K562 (cell line): ENCODE results near the gene MAP7D1. TPM values are rescaled to one million over a fixed set of nuclear protein-coding genes. Genes with fewer than 3 reads are reported as not detected.

Experiments used
- ATAC-seq: fragments of 200-7000 bp; cut with Tn5 transposase; 3 replicates; pipeline ENCODE4 v1.9.1; 2020; ENCODE audit warnings: moderate library complexity
- BruUV-seq: library from RNA; stranded (reverse); fragments of 400-500 nt; replicated peaks from 2 replicates; lab custom pipeline; 2021; lab: Mats Ljungman, UMichigan
- CTCF ChIA-PET: fragments of 300-600 bp; formaldehyde crosslinking; extraction: SDS; loops from one replicate; lab custom pipeline; 2021; ENCODE audit warnings: low intra/inter-chr PET ratio; lab: Yijun Ruan, JAX
- POLR2A ChIA-PET: fragments of 300-600, 350-650 bp; sonication (Branson Sonifier 250); formaldehyde crosslinking; extraction: SDS; loops from one replicate; lab custom pipeline; 2021; ENCODE audit warnings: antibody characterized with exemption, inconsistent platforms; lab: Yijun Ruan, JAX
- DNase-seq, 4 experiments: peaks; one replicate each; pipeline versions ENCODE4 v3.0.0 to v3.0.0-alpha.2; 2011 to 2018; ENCODE audit warnings: low spot score in 3 of 4, mixed read lengths in 3 of 4; ENCODE audit errors: extremely low read depth in 1 of 4
- FAIRE-seq: peaks from 2 replicates; lab custom pipeline; 2011; peaks lifted over from hg19 to GRCh38; lab: Jason Lieb, UNC
- H2AFZ ChIP-seq: 2 replicates; pipeline ENCODE4 v1.6.0; 2011; ENCODE audit warnings: low read depth, low read length, control low read depth, inconsistent platforms
- H3K27ac ChIP-seq: fragments of 200-600 bp; 3 replicates; pipeline ENCODE4 v1.8.0; 2011; ENCODE audit warnings: low read depth, mild to moderate bottlenecking, control low read depth, inconsistent platforms, low read length, moderate library complexity, mixed read lengths; ENCODE audit errors: extremely low read depth
- H3K27me3 ChIP-seq, 2 experiments: fragments of 300-600 bp in 1 of 2; 2 replicates in 1 of 2; 3 replicates in 1 of 2; pipeline versions ENCODE4 v1.6.0 to v1.8.0; 2011; ENCODE audit warnings: inconsistent platforms in 2 of 2, low read length in 2 of 2, mild to moderate bottlenecking in 1 of 2, mixed read lengths in 1 of 2, moderate library complexity in 1 of 2; ENCODE audit not compliant: control insufficient read depth in 2 of 2, insufficient read depth in 2 of 2
- H3K36me3 ChIP-seq: fragments of 300-600 bp; 3 replicates; pipeline ENCODE4 v1.8.0; 2011; ENCODE audit warnings: mild to moderate bottlenecking, low read length, inconsistent platforms; ENCODE audit not compliant: control insufficient read depth, insufficient read depth
- H3K4me1 ChIP-seq, 2 experiments: fragments of 200-600 bp in 1 of 2; replicated peaks in 1 of 2; 2 replicates in 1 of 2; 3 replicates in 1 of 2; pipeline versions ENCODE4 v1.5.1 to v1.8.0; 2011; ENCODE audit warnings: inconsistent platforms in 2 of 2, low read length in 2 of 2, mild to moderate bottlenecking in 1 of 2, mixed read lengths in 1 of 2, moderate library complexity in 1 of 2; ENCODE audit not compliant: control insufficient read depth in 2 of 2, insufficient read depth in 2 of 2
- H3K4me2 ChIP-seq: 2 replicates; pipeline ENCODE4 v1.6.1; 2011; ENCODE audit warnings: low read length, control low read depth, inconsistent platforms, mixed read lengths; ENCODE audit not compliant: insufficient read depth
- H3K4me3 ChIP-seq: fragments of 200-600 bp; sonication (generic), shearing (Covaris generic); 2 replicates; pipeline ENCODE4 v1.5.1; 2016; ENCODE audit warnings: control low read depth, inconsistent platforms
- H3K79me2 ChIP-seq: fragments of 200-600 bp; 3 replicates; pipeline ENCODE4 v1.8.0; 2011; ENCODE audit warnings: low read length, inconsistent platforms; ENCODE audit not compliant: control insufficient read depth, insufficient read depth
- H3K9ac ChIP-seq, 2 experiments: 2 replicates each; pipeline versions ENCODE4 v1.6.0 to v1.6.1; 2011; ENCODE audit warnings: low read depth in 2 of 2, low read length in 2 of 2, control low read depth in 1 of 2, inconsistent platforms in 1 of 2, mild to moderate bottlenecking in 1 of 2, mixed read lengths in 1 of 2; ENCODE audit not compliant: insufficient read depth in 1 of 2
- H3K9me1 ChIP-seq: one replicate; pipeline ENCODE4 v1.6.0; 2011; ENCODE audit warnings: inconsistent platforms, mild to moderate bottlenecking, low read length, moderate library complexity; ENCODE audit not compliant: control insufficient read depth, insufficient read depth
- H3K9me3 ChIP-seq: replicated peaks from 2 replicates; pipeline ENCODE4 v1.5.1; 2011; ENCODE audit warnings: low read depth, low read length, inconsistent platforms; ENCODE audit not compliant: control insufficient read depth, insufficient read depth
- H4K20me1 ChIP-seq: replicated peaks from 2 replicates; pipeline ENCODE4 v1.6.1; 2011; ENCODE audit warnings: low read length, inconsistent platforms, mixed read lengths; ENCODE audit not compliant: control insufficient read depth, insufficient read depth
- ARID1B ChIP-seq: fragments of 450-650 bp; IDR thresholded peaks from 2 replicates; pipeline ENCODE4 v1.6.1; 2016; ENCODE audit warnings: antibody characterized with exemption, mild to moderate bottlenecking, inconsistent platforms
- EP300 ChIP-seq: IDR thresholded peaks from 2 replicates; pipeline ENCODE4 v1.6.1; 2012; ENCODE audit warnings: low read length, improper control_type of control experiment
- FOXA3 ChIP-seq, 2 experiments: fragments of 450-650 bp in 1 of 2; sonication (generic) in 1 of 2; formaldehyde crosslinking; IDR thresholded peaks in 1 of 2; conservative IDR thresholded peaks in 1 of 2; 2 replicates each; pipeline versions ENCODE4 v1.4.0 to v1.8.0; 2020 to 2022; ENCODE audit warnings: mild to moderate bottlenecking in 2 of 2, missing genetic modification reagents in 1 of 2
- HNRNPLL ChIP-seq: fragments of 200-400 bp; formaldehyde crosslinking; IDR thresholded peaks from 2 replicates; pipeline ENCODE4 v1.6.1; 2017; ENCODE audit warnings: low read length, low read depth, mild to moderate bottlenecking; ENCODE audit not compliant: poor library complexity, severe bottlenecking
- LCOR ChIP-seq: sonication (generic); formaldehyde crosslinking; IDR thresholded peaks from 2 replicates; pipeline ENCODE4 v1.8.0; 2022; ENCODE audit warnings: mild to moderate bottlenecking, missing genetic modification reagents
- MAX ChIP-seq: sonication (generic); formaldehyde crosslinking; IDR thresholded peaks from 2 replicates; pipeline ENCODE4 v1.9.0; 2022; ENCODE audit warnings: mild to moderate bottlenecking, missing genetic modification reagents
- MBD2 ChIP-seq: sonication (generic); IDR thresholded peaks from 2 replicates; pipeline ENCODE4 v1.6.1; 2016; ENCODE audit warnings: low read depth, borderline replicate concordance
- PCBP1 ChIP-seq: fragments of 200-400 bp; formaldehyde crosslinking; IDR thresholded peaks from 2 replicates; pipeline ENCODE4 v1.6.1; 2018; ENCODE audit warnings: mild to moderate bottlenecking, low read depth, low read length; ENCODE audit not compliant: poor library complexity, severe bottlenecking
- PCBP2 ChIP-seq: fragments of 200-400 bp; formaldehyde crosslinking; IDR thresholded peaks from 2 replicates; pipeline ENCODE4 v1.6.1; 2018; ENCODE audit warnings: low read length, low read depth, mild to moderate bottlenecking, moderate library complexity; ENCODE audit not compliant: poor library complexity, severe bottlenecking
- PTRF ChIP-seq: fragments of 450-650 bp; IDR thresholded peaks from 2 replicates; pipeline ENCODE4 v1.6.1; 2016; ENCODE audit warnings: mild to moderate bottlenecking, missing genetic modification characterization, missing compliant biosample characterization
- PTTG1 ChIP-seq: fragments of 450-650 bp; IDR thresholded peaks from 2 replicates; pipeline ENCODE4 v1.6.1; 2016; ENCODE audit warnings: low read depth, mild to moderate bottlenecking, missing genetic modification characterization, missing compliant biosample characterization
- RAD21 ChIP-seq, 2 experiments: fragments of 250-450 bp in 1 of 2; fragments of 450-650 bp in 1 of 2; sonication (Bioruptor Pico) in 1 of 2; formaldehyde crosslinking in 1 of 2; IDR thresholded peaks in 1 of 2; conservative IDR thresholded peaks in 1 of 2; 2 replicates each; pipeline versions ENCODE4 v1.4.0 to v1.8.0; 2020 to 2022; ENCODE audit warnings: mild to moderate bottlenecking in 2 of 2, moderate library complexity in 1 of 2
- RCOR1 ChIP-seq, 2 experiments: IDR thresholded peaks; 2 replicates each; pipeline ENCODE4 v1.6.1; 2012; ENCODE audit warnings: low read depth in 2 of 2, low read length in 2 of 2, borderline replicate concordance in 1 of 2, improper control_type of control experiment in 1 of 2
- SETDB1 ChIP-seq: IDR thresholded peaks from one replicate; pipeline ENCODE4 v1.6.1; 2012; ENCODE audit warnings: low read length, control low read depth, inconsistent platforms
- TCF3 ChIP-seq: sonication (generic); formaldehyde crosslinking; IDR thresholded peaks from 2 replicates; pipeline ENCODE4 v1.4.0; 2020; ENCODE audit warnings: mild to moderate bottlenecking, missing genetic modification reagents
- ZBTB7A ChIP-seq: IDR thresholded peaks from 2 replicates; pipeline ENCODE4 v1.6.1; 2011; ENCODE audit warnings: low read depth, mild to moderate bottlenecking, low read length, moderate library complexity, borderline replicate concordance; ENCODE audit not compliant: control insufficient read depth
- ZKSCAN1 ChIP-seq: fragments of 150-350 bp; IDR thresholded peaks from 2 replicates; pipeline ENCODE4 v1.6.1; 2016; ENCODE audit warnings: low read depth, low read length
- WGBS: fragments of 100-300 bp; shearing (Covaris generic); methylation state at CpG from one replicate; pipeline ENCODE4 v1.1.6; 2016; ENCODE audit warnings: low coverage, mixed read lengths; ENCODE audit not compliant: insufficient coverage; ENCODE audit errors: missing lambda C conversion rate; 5-methylcytosine and 5-hydroxymethylcytosine counted together
- in situ Hi-C: fragments of 300-500 bp; cut with MboI; formaldehyde crosslinking; loops from 4 replicates; pipeline ENCODE4 v1.15.0; 2018; ENCODE audit warnings: inconsistent platforms, mixed read lengths
- intact Hi-C: fragments of 100-400 bp; cut with micrococcal nuclease; formaldehyde crosslinking; loops from 2 replicates; pipeline ENCODE4 v1.14.2; 2022
- polyA plus RNA-seq, 8 experiments: library from polyadenylated mRNA; depleted of rRNA in 4 of 8; stranded (reverse) in 5 of 8; unstranded in 3 of 8; fragments of >200 nt; fragmentation: Nextera tagmentation in 2 of 8; fragmentation: Illumina TruSeq in 1 of 8; extraction: Ambion mirVana in 2 of 8; extraction: Trizol in 1 of 8; gene quantifications; 2 replicates each; pipeline versions ENCODE4 v1.2.1 to v1.2.3, GENCODE V29; 2011 to 2014; ENCODE audit warnings: inconsistent platforms in 1 of 8, missing spikeins in 1 of 8
- total RNA-seq, 7 experiments: library from RNA; depleted of rRNA in 6 of 7; stranded (reverse); fragments of >200 nt in 6 of 7; fragmentation: Illumina TruSeq in 2 of 7; extraction: Trizol in 2 of 7; gene quantifications; 2 replicates each; pipeline versions ENCODE4 v1.2.1 to v1.2.3, GENCODE V29; 2011 to 2021; ENCODE audit warnings: low replicate concordance in 1 of 7
- TF ChIP-seq, protein P1 (sequence below): fragments of 450-650 bp; IDR thresholded peaks from 2 replicates; pipeline ENCODE4 v1.6.1; 2016; ENCODE audit warnings: antibody characterized with exemption

MAP7D1 gene
- total and polyA plus RNA-seq, 9 of the 15 experiments (the other 6 are each of a cell fraction or from before 2014, with no cell fraction given) = 3.6 to 108 (median 34.5) TPM

- H3K36me3 ChIP-seq = no peaks in the 10 kb centered on the region
- intact Hi-C loops = no loop called here
- H3K27ac ChIP-seq = no peak overlapping the region
- H3K4me2 ChIP-seq = peak overlapping the region; percentile 41
- H3K9me3 ChIP-seq = no peaks in the 10 kb centered on the region
- peaks cover 16 to 42% of the 10 kb centered on the region in 2 experiments for H3K4me1 ChIP-seq
- BruUV-seq = no TSS peak
- 24% methylated on average over 11 of the region's 11 CpGs for WGBS
- POLR2A ChIA-PET = interaction anchor here (0.6 to 2.3 kb wide), 10 partner anchors 10 to 239 kb away, joined by 3 to 19 read pairs (median 4); partner anchors contain the start of genes SH3D21 and TRAPPC3
- DNase-seq = peak; percentile 71 to 83 (median 78)
- no peaks in the 10 kb centered on the region for H3K79me2 ChIP-seq
- H2AFZ ChIP-seq = 0 out of 2 replicates have a peak overlapping the region, but pooled peaks have one; percentile 23
- H4K20me1 ChIP-seq = no peaks in the 10 kb centered on the region
- H3K9me1 ChIP-seq = no peaks in the 10 kb centered on the region
- in situ Hi-C loops = no loop called here
- peak overlapping the region in 1 of 2 experiments; percentile 80; a peak in 2 of 4 replicates for H3K9ac ChIP-seq
- 0 out of 5 replicates have a peak, but pooled peaks cover 0 to 4% of the 10 kb centered on the region in 2 experiments for H3K27me3 ChIP-seq
- ATAC-seq = peak; percentile 65
- CTCF ChIA-PET = no interaction called here
- no peak overlapping the region for H3K4me3 ChIP-seq
- peak; percentile 70 for FAIRE-seq
- TF ChIP-seq SETDB1 (no peak), FOXA3 (CRISPR knock-in tag; conservative IDR thresholded peaks at IDR 0.05 in 1 of 2, IDR thresholded peaks at IDR 0.05 in 1 of 2) (0 out of 4 replicates have a peak, but pooled peaks of 1 of the 2 experiments have one; percentile 40), ZKSCAN1 (0 out of 2 replicates have a peak, but pooled peaks have one; percentile 15), PCBP2 (no peak), HNRNPLL (peak; percentile 98), MAX (CRISPR knock-in tag) (0 out of 2 replicates have a peak, but pooled peaks have one; percentile 30), RCOR1 (IDR thresholded peaks at IDR 0.05; ENCODE audit: borderline replicate concordance in 1 of 2, low read depth in 2 of 2, low read length in 2 of 2) (0 out of 4 replicates have a peak, but pooled peaks of 1 of the 2 experiments have one; percentile 29), PTTG1 (tag) (no peak), PCBP1 (no peak), TCF3 (peak; percentile 69), ARID1B (peak; percentile 66; the same call in 1 of the 2 replicates), PTRF (tag) (no peak), MBD2 (0 out of 2 replicates have a peak, but pooled peaks have one; percentile 22), LCOR (CRISPR knock-in tag) (no peak), ZBTB7A (peak; percentile 30; the same call in 1 of the 2 replicates), EP300 (peak; percentile 32; the same call in 1 of the 2 replicates), RAD21 (CRISPR knock-in tag; conservative IDR thresholded peaks at IDR 0.05 in 1 of 2, IDR thresholded peaks at IDR 0.05 in 1 of 2) (0 out of 4 replicates have a peak, but pooled peaks of 1 of the 2 experiments have one; percentile 4)
- TF ChIP-seq, protein P1, sequence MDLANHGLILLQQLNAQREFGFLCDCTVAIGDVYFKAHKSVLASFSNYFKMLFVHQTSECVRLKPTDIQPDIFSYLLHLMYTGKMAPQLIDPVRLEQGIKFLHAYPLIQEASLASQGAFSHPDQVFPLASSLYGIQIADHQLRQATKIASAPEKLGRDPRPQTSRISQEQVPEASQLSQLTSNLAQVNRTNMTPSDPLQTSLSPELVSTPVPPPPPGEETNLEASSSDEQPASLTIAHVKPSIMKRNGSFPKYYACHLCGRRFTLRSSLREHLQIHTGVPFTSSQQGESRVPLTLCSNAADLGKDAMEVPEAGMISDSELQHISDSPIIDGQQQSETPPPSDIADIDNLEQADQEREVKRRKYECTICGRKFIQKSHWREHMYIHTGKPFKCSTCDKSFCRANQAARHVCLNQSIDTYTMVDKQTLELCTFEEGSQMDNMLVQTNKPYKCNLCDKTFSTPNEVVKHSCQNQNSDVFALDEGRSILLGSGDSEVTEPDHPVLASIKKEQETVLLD = 0 out of 2 replicates have a peak, but pooled peaks have one; percentile 26
Measured at GRCh38 chr1:36128126-36128904, 27.6 kb upstream of the MAP7D1 start.
